Caco-2 (cell line): ENCODE data around the gene SDCCAG8. TPM values are rescaled to one million over a fixed set of nuclear protein-coding genes. Genes with fewer than 3 reads are reported as not detected.

Experiments
- BruUV-seq: library from RNA; stranded (reverse); fragments of 400-500 nt; replicated peaks from 2 replicates; lab custom pipeline; 2021; lab: Mats Ljungman, UMichigan
- CTCF ChIA-PET: fragments of 300-600 bp; sonication (Branson Sonifier 250); formaldehyde crosslinking; loops from one replicate; lab custom pipeline; 2022; ENCODE audit warnings: antibody characterized with exemption; lab: Charles Lee
- POLR2A ChIA-PET: fragments of 300-600 bp; sonication (Branson Sonifier 250); formaldehyde crosslinking; loops from one replicate; lab custom pipeline; 2022; ENCODE audit warnings: antibody characterized with exemption; lab: Charles Lee
- DNase-seq, 2 experiments: peaks; one replicate each; pipeline versions ENCODE4 v3.0.0 to v3.0.0-alpha.2; 2020 to 2022
- H3K27me3 ChIP-seq: replicated peaks from 2 replicates; pipeline ENCODE4 v1.6.0; 2011; ENCODE audit warnings: low read length; ENCODE audit not compliant: control insufficient read depth, insufficient read depth
- H3K36me3 ChIP-seq: 2 replicates; pipeline ENCODE4 v1.5.1; 2011; ENCODE audit warnings: low read length; ENCODE audit not compliant: control insufficient read depth, insufficient read depth
- H3K4me1 ChIP-seq: fragments of 250-450 bp; sonication (Bioruptor Pico); 2 replicates; pipeline ENCODE4 v1.5.1; 2020; ENCODE audit warnings: mild to moderate bottlenecking
- H3K4me3 ChIP-seq: 2 replicates; pipeline ENCODE4 v1.5.1; 2011; ENCODE audit warnings: low read depth, mild to moderate bottlenecking, control low read depth, low read length
- H3K9me3 ChIP-seq: fragments of 250-450 bp; sonication (Bioruptor Pico); 2 replicates; pipeline ENCODE4 v1.5.1; 2020; ENCODE audit warnings: mild to moderate bottlenecking, moderate library complexity
- H3K27ac Mint-ChIP-seq: one replicate; pipeline ENCODE4 v1.8.0; 2022; ENCODE audit warnings: mixed read lengths; ENCODE audit not compliant: unreplicated experiment
- H3K27me3 Mint-ChIP-seq: one replicate; pipeline ENCODE4 v1.8.0; 2022; ENCODE audit warnings: mixed read lengths; ENCODE audit not compliant: insufficient read depth, unreplicated experiment
- H3K36me3 Mint-ChIP-seq: one replicate; pipeline ENCODE4 v1.8.0; 2022; ENCODE audit warnings: mild to moderate bottlenecking, mixed read lengths; ENCODE audit not compliant: insufficient read depth, unreplicated experiment
- H3K4me1 Mint-ChIP-seq: one replicate; pipeline ENCODE4 v1.8.0; 2022; ENCODE audit warnings: low read depth, mixed read lengths; ENCODE audit not compliant: unreplicated experiment
- H3K4me3 Mint-ChIP-seq: one replicate; pipeline ENCODE4 v1.8.0; 2022; ENCODE audit warnings: mild to moderate bottlenecking, moderate library complexity, mixed read lengths; ENCODE audit not compliant: unreplicated experiment
- H3K9me3 Mint-ChIP-seq: one replicate; pipeline ENCODE4 v1.8.0; 2022; ENCODE audit warnings: mixed read lengths; ENCODE audit not compliant: unreplicated experiment
- CTCF ChIP-seq, 2 experiments: fragments of 200-600 bp in 1 of 2; IDR thresholded peaks; 1 replicate in 1 of 2; 2 replicates in 1 of 2; pipeline versions ENCODE4 v1.5.1 to v1.8.0; 2011 to 2022; ENCODE audit warnings: antibody characterized with exemption in 1 of 2, control low read depth in 1 of 2, inconsistent platforms in 1 of 2, low read depth in 1 of 2, low read length in 1 of 2, mild to moderate bottlenecking in 1 of 2, moderate library complexity in 1 of 2; ENCODE audit not compliant: insufficient read depth in 1 of 2, severe bottlenecking in 1 of 2, unreplicated experiment in 1 of 2
- intact Hi-C: fragments of 100-400 bp; cut with micrococcal nuclease; formaldehyde crosslinking; loops from one replicate; pipeline ENCODE4 v1.10.0; 2022; ENCODE audit not compliant: unreplicated experiment
- total RNA-seq: library from RNA; stranded (reverse); gene quantifications from 2 replicates; pipeline ENCODE4 v1.2.3, GENCODE V29; 2022

SDCCAG8 gene
- total RNA-seq, 1 experiment from 2014 or later, result 23.0 TPM

- no peaks in the 10 kb centered on the region for H3K9me3 ChIP-seq
- no TSS peak for BruUV-seq
- no peaks in the 10 kb centered on the region for H3K27me3 ChIP-seq
- peaks cover 12% of the 10 kb centered on the region for H3K4me1 Mint-ChIP-seq
- CTCF ChIA-PET, result interaction anchor here (1.0 to 1.4 kb wide), 2 partner anchors 65 to 406 kb away, joined by 3 to 18 read pairs; no protein-coding TSS in a partner anchor
- no peak overlapping the region for H3K4me3 Mint-ChIP-seq
- DNase-seq, result peak in 1 of 2 experiments; percentile 45
- TF ChIP-seq CTCF (IDR thresholded peaks at IDR 0.05; ENCODE audit: insufficient read depth in 1 of 2, low read depth in 1 of 2, low read length in 1 of 2, severe bottlenecking in 1 of 2, unreplicated experiment in 1 of 2), result peak; percentile 68 to 71
- POLR2A ChIA-PET, result no interaction called here
- intact Hi-C loops, result loop anchor here (1.0 to 2.0 kb wide), 4 partner anchors 65 to 929 kb away; no protein-coding TSS in a partner anchor
- H3K9me3 Mint-ChIP-seq, result no peaks in the 10 kb centered on the region
- no peaks in the 10 kb centered on the region for H3K36me3 Mint-ChIP-seq
- no peaks in the 10 kb centered on the region for H3K36me3 ChIP-seq
- no peaks in the 10 kb centered on the region for H3K4me1 ChIP-seq
- H3K27ac Mint-ChIP-seq, result no peak overlapping the region
- no peaks in the 10 kb centered on the region for H3K27me3 Mint-ChIP-seq
- no peak overlapping the region for H3K4me3 ChIP-seq
These were observed 88.4 kb downstream of the SDCCAG8 start for GRCh38 chr1:243343970-243344937.

DNA sequence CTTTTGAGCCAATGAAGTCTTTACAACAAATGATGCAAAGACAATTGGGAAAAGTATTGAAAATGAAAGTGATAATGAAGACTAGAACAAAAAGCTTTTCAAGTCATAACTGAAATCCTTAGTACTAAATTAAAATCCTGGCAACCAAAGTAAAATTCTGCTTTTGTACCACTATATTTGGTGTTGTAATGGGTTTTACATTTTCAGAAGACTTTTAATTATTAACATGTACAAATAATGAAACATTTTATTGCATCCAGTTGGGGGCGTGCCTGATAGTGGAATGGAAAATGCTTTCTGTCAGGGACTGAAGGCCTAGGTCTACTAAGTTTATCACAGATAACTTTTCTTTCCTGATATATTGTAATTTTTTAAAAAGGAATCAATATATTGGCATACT lies 89.4 kb downstream of the SDCCAG8 start:
- no peak overlapping the region for H3K27ac Mint-ChIP-seq
- peaks cover 12% of the 10 kb centered on the region for H3K4me1 Mint-ChIP-seq
- Histone ChIP-seq H3K4me3 (no peak overlapping the region), H3K36me3 (no peaks in the 10 kb centered on the region), H3K27me3 (no peaks in the 10 kb centered on the region), H3K9me3 (no peaks in the 10 kb centered on the region), H3K4me1 (no peaks in the 10 kb centered on the region)
- no peak for TF ChIP-seq CTCF (IDR thresholded peaks at IDR 0.05; ENCODE audit: insufficient read depth in 1 of 2, low read depth in 1 of 2, low read length in 1 of 2, severe bottlenecking in 1 of 2, unreplicated experiment in 1 of 2)
- no peaks in the 10 kb centered on the region for H3K36me3 Mint-ChIP-seq
- H3K9me3 Mint-ChIP-seq, result no peaks in the 10 kb centered on the region
- no peaks in the 10 kb centered on the region for H3K27me3 Mint-ChIP-seq
- POLR2A ChIA-PET, result no interaction called here
- BruUV-seq, result no TSS peak
- peak in 1 of 2 experiments; percentile 9 for DNase-seq
- no peak overlapping the region for H3K4me3 Mint-ChIP-seq
- CTCF ChIA-PET, result no interaction called here
- intact Hi-C loops, result loop anchor here (2.0 kb wide), 1 partner anchor 360 kb away; no protein-coding TSS in a partner anchor

- POLR2A ChIA-PET, result no interaction called here
- BruUV-seq, result no TSS peak
- TF ChIP-seq CTCF (IDR thresholded peaks at IDR 0.05; ENCODE audit: insufficient read depth in 1 of 2, low read depth in 1 of 2, low read length in 1 of 2, severe bottlenecking in 1 of 2, unreplicated experiment in 1 of 2), result no peak
- DNase-seq, result no peak
- no peak overlapping the region for H3K4me3 Mint-ChIP-seq
- no peak overlapping the region for H3K27ac Mint-ChIP-seq
- no peaks in the 10 kb centered on the region for H3K36me3 Mint-ChIP-seq
- intact Hi-C loops, result no loop called here
- no peaks in the 10 kb centered on the region for H3K9me3 Mint-ChIP-seq
- CTCF ChIA-PET, result no interaction called here
- Histone ChIP-seq H3K36me3 (no peaks in the 10 kb centered on the region), H3K4me1 (no peaks in the 10 kb centered on the region), H3K27me3 (no peaks in the 10 kb centered on the region), H3K4me3 (no peak overlapping the region), H3K9me3 (no peaks in the 10 kb centered on the region)
- peaks cover 10% of the 10 kb centered on the region for H3K4me1 Mint-ChIP-seq
- H3K27me3 Mint-ChIP-seq, result no peaks in the 10 kb centered on the region
These were observed 90.2 kb downstream of the SDCCAG8 start for GRCh38 chr1:243346016-243346415.
